Smooth muscle cell (in vitro differentiated cells): ENCODE data around the gene THAP2. TPM values are rescaled to one million over a fixed set of nuclear protein-coding genes. Genes with fewer than 3 reads are reported as not detected.
"Not testable (repeated sequence)": the region's sequence is repeated elsewhere in the genome, so short reads cannot be mapped to it uniquely, and the experiment has no call there.

ENCODE experiments used
- DNase-seq: peaks from one replicate; lab custom pipeline; 2025; ENCODE audit not compliant: unreplicated experiment; lab: John Stamatoyannopoulos, UW
- H2AFZ ChIP-seq: fragments of 200-600 bp; sonication (generic); 2 replicates; pipeline ENCODE4 v1.6.0; 2016; ENCODE audit warnings: antibody characterized with exemption, low read depth, mild to moderate bottlenecking
- H3F3A ChIP-seq: fragments of 200-600 bp; sonication (generic); 2 replicates; pipeline ENCODE4 v1.6.0; 2017; ENCODE audit warnings: antibody characterized with exemption, low read depth
- H3K27ac ChIP-seq: fragments of 200-600 bp; sonication (generic); 2 replicates; pipeline ENCODE4 v1.5.1; 2016; ENCODE audit warnings: low read depth, mild to moderate bottlenecking
- H3K27me3 ChIP-seq: fragments of 200-600 bp; sonication (generic); 2 replicates; pipeline ENCODE4 v1.6.1; 2016; ENCODE audit warnings: low read depth, mild to moderate bottlenecking
- H3K36me3 ChIP-seq: fragments of 200-600 bp; sonication (generic); 2 replicates; pipeline ENCODE4 v1.5.1; 2016; ENCODE audit warnings: low read depth
- H3K4me1 ChIP-seq: fragments of 200-600 bp; sonication (generic); 2 replicates; pipeline ENCODE4 v1.5.1; 2016; ENCODE audit warnings: low read depth
- H3K4me2 ChIP-seq: fragments of 200-600 bp; sonication (generic); 2 replicates; pipeline ENCODE4 v1.6.0; 2016; ENCODE audit warnings: mild to moderate bottlenecking
- H3K4me3 ChIP-seq: fragments of 200-600 bp; sonication (generic); 2 replicates; pipeline ENCODE4 v1.5.1; 2016; ENCODE audit warnings: mild to moderate bottlenecking
- H3K79me2 ChIP-seq: fragments of 200-600 bp; sonication (generic); 2 replicates; pipeline ENCODE4 v1.6.0; 2016; ENCODE audit warnings: low read depth, mild to moderate bottlenecking
- H3K9ac ChIP-seq: fragments of 200-600 bp; sonication (generic); 2 replicates; pipeline ENCODE4 v1.6.0; 2016; ENCODE audit warnings: low read depth
- H3K9me3 ChIP-seq: fragments of 200-600 bp; sonication (generic); replicated peaks from 2 replicates; pipeline ENCODE4 v1.5.1; 2016; ENCODE audit warnings: low read depth
- H4K20me1 ChIP-seq: fragments of 200-600 bp; sonication (generic); 2 replicates; pipeline ENCODE4 v1.6.0; 2016; ENCODE audit warnings: low read depth
- WGBS: methylation state at CpG from one replicate; pipeline ENCODE4 v1.1.7; 2016; ENCODE audit warnings: low lambda C conversion rate; 5-methylcytosine and 5-hydroxymethylcytosine counted together
- polyA plus RNA-seq: library from polyadenylated mRNA; unstranded; fragments of >200 nt; fragmentation: Nextera tagmentation; extraction: Ambion mirVana; gene quantifications from 2 replicates; pipeline ENCODE4 v1.2.1, GENCODE V29; 2016
- total RNA-seq: library from RNA; depleted of rRNA; stranded (reverse); fragments of >200 nt; gene quantifications from 2 replicates; pipeline ENCODE4 v1.2.3, GENCODE V29; 2014
- TF ChIP-seq, protein P1 (sequence below): fragments of 200-600 bp; sonication (generic); IDR thresholded peaks from 2 replicates; pipeline ENCODE4 v1.5.1; 2017; ENCODE audit warnings: borderline replicate concordance, mild to moderate bottlenecking, antibody characterized with exemption; ENCODE audit not compliant: insufficient read depth, poor library complexity, severe bottlenecking

The THAP2 gene
- total and polyA plus RNA-seq, 2 experiments from 2014 or later: 8.8 to 33.3 TPM

DNA sequence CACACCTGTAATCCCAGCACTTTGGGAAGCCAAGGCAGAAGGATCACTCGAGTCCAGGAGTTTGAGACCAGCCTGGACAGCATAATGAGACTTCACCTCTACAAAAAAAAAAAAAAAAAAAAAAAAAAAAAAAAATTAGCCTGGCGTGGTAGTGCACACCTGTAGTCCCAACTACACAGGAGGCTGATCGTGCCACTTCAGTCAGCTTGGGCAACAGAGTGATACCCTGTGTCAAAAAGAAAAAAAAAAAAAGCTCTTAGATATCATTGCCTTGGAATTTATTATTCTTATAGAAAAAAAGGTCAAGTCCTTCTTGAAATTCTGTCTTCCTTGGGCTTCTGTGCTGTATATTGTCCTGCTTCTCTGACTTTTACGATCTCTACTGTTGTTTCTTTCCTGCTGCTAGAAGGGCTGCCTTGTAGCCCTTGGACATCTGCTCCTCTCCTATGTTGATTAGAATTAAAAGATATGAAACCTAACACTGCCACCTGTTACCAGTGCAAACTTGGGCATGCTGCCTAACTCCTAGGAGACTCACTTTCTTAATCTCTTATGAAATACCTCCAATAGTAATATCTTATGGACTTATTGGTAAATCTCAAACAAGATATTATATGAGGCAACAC is 27.5 kb downstream of the THAP2 start:
- no peaks in the 10 kb centered on the region for H3F3A ChIP-seq
- TF ChIP-seq, protein P1, sequence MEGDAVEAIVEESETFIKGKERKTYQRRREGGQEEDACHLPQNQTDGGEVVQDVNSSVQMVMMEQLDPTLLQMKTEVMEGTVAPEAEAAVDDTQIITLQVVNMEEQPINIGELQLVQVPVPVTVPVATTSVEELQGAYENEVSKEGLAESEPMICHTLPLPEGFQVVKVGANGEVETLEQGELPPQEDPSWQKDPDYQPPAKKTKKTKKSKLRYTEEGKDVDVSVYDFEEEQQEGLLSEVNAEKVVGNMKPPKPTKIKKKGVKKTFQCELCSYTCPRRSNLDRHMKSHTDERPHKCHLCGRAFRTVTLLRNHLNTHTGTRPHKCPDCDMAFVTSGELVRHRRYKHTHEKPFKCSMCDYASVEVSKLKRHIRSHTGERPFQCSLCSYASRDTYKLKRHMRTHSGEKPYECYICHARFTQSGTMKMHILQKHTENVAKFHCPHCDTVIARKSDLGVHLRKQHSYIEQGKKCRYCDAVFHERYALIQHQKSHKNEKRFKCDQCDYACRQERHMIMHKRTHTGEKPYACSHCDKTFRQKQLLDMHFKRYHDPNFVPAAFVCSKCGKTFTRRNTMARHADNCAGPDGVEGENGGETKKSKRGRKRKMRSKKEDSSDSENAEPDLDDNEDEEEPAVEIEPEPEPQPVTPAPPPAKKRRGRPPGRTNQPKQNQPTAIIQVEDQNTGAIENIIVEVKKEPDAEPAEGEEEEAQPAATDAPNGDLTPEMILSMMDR: no peak
- peaks cover 14% of the 10 kb centered on the region for H3K4me1 ChIP-seq
- H3K4me2 ChIP-seq: no peak overlapping the region
- no peak overlapping the region for H3K4me3 ChIP-seq
- no peaks in the 10 kb centered on the region for H4K20me1 ChIP-seq
- DNase-seq: no peak
- H3K36me3 ChIP-seq: no peaks in the 10 kb centered on the region
- no peak overlapping the region for H3K9ac ChIP-seq
- H3K79me2 ChIP-seq: peaks cover 13% of the 10 kb centered on the region
- 93% methylated on average over 4 of the region's 4 CpGs for WGBS
- H3K27ac ChIP-seq: no peak overlapping the region
- H2AFZ ChIP-seq: no peak overlapping the region
- no peaks in the 10 kb centered on the region for H3K9me3 ChIP-seq
- no peaks in the 10 kb centered on the region for H3K27me3 ChIP-seq

DNA sequence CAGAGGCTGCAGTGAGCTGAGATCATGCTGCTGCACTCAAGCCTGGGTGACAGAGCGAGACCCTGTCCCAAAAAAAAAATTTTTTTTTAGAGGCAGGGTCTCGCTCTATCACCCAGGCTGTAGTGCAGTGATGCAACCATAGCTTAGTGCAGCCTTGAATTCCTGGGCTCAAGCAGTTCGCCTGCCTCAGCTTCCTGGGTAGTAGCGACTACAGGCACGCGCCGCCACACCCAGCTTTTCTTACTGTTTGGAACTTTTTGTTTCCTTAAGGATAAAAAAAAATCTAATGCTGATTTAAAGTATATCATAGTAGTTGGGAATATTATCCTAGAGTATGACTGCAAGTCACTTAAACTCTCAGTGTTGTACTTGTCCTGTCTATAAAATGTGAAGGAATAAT is 29.0 kb downstream of the THAP2 start:
- H3K9ac ChIP-seq: no peak overlapping the region
- H3F3A ChIP-seq: no peaks in the 10 kb centered on the region
- H3K27ac ChIP-seq: no peak overlapping the region
- no peak for DNase-seq
- no peaks in the 10 kb centered on the region for H3K36me3 ChIP-seq
- H3K27me3 ChIP-seq: no peaks in the 10 kb centered on the region
- WGBS: 98% methylated on average over 7 of the region's 7 CpGs
- H3K9me3 ChIP-seq: no peaks in the 10 kb centered on the region
- H3K79me2 ChIP-seq: peaks cover 2% of the 10 kb centered on the region
- H4K20me1 ChIP-seq: no peaks in the 10 kb centered on the region
- H2AFZ ChIP-seq: no peak overlapping the region
- H3K4me1 ChIP-seq: no peaks in the 10 kb centered on the region
- no peak overlapping the region for H3K4me2 ChIP-seq
- no peak overlapping the region for H3K4me3 ChIP-seq
- TF ChIP-seq, protein P1: no peak

DNA sequence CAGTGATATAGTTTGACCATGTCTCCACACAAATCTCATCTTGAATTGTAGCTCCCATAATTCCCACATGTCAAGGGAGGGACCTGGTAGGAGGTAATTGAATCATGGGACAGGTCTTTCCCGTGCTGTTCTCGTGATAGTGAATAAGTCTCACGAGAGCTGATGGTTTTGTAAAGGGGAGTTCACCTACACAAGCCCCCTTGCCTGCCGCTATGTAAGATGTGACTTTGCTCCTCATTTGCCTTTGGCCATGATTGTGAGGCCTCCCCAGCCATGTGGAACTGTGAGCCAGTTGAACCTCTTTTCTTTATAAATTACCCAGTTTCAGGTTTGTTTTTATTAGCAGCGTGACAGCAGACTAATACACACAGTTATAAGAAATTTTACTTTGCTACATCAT is 29.6 kb downstream of the THAP2 start:
- H3F3A ChIP-seq, H3K4me1 ChIP-seq, H3K9me3 ChIP-seq, H3K79me2 ChIP-seq, H3K27me3 ChIP-seq, H3K4me2 ChIP-seq, H3K9ac ChIP-seq, DNase-seq, H2AFZ ChIP-seq, H4K20me1 ChIP-seq, H3K27ac ChIP-seq, H3K4me3 ChIP-seq, H3K36me3 ChIP-seq: not testable (repeated sequence)
- WGBS: 94% methylated on average over 5 of the region's 5 CpGs

DNA sequence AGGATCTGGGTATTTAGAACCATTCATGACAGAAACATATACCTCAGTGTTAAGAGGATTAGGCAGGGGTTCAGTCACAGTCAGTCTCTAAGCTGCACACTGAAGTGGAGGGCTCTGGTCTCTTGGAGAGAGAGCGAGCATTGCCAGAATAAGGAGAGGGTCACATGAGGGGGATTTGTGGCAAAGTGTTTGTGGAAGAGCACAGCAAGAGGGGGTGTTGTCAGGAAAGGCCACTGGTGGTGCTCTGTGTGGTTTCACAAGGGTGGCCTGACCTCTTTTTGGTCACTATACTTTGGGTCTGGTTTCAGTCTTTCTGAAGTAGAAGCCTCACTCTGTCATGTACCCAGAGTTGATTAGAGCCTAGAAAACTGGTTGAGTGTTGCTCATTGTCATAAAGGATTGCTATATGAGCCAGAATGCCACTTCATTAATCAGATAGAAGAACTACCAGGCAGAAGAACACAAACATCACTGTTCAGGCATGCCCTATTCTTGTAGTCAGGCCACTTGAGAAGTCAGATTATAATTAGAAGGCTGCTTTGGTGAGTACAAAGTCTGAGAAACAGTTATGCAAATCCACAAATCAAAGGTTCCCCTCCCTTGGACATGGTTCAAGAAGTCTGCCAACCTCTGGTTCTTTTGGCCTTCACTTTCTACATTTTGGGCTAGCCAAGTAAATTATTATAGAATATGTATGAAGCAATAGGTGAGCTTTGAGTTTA is 30.2 kb downstream of the THAP2 start:
- Histone ChIP-seq H3F3A (no peaks in the 10 kb centered on the region), H3K27ac (no peak overlapping the region), H3K27me3 (no peaks in the 10 kb centered on the region), H2AFZ (no peak overlapping the region), H3K9ac (no peak overlapping the region), H4K20me1 (no peaks in the 10 kb centered on the region), H3K9me3 (no peaks in the 10 kb centered on the region), H3K4me3 (no peak overlapping the region), H3K4me2 (no peak overlapping the region), H3K4me1 (no peaks in the 10 kb centered on the region), H3K79me2 (no peaks in the 10 kb centered on the region), H3K36me3 (no peaks in the 10 kb centered on the region)
- 100% methylated on average over 1 of the region's 1 CpG for WGBS
- DNase-seq: no peak
- TF ChIP-seq, protein P1: no peak
